ENCODE results near the gene PANK3. TPM values are rescaled to one million over a fixed set of nuclear protein-coding genes. Genes with fewer than 3 reads are reported as not detected.
"Not testable (repeated sequence)": the region's sequence is repeated elsewhere in the genome, so short reads cannot be mapped to it uniquely, and the experiment has no call there.

Gene PANK3
- total and polyA plus RNA-seq, 2 experiments from 2014 or later: 14.5 to 57.7 TPM

DNA sequence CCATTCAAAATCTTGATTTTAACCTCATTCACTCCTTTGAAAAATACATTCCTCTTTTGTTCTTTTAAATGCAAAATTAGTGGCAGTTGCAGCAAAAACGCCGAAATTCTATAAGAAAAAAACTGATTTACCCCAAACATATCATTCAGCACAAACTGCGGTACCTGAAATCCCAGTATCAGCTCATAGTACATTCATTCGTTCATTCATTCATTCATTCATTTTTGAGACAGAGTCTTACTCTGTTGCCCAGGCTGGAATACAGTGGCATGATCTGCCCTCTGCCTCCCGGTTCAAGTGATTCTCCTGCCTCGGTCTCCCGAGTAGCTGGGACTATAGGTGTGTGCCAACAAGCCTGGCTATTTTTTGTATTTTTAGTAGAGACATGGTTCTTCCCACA lies 29.6 kb downstream of the PANK3 start:
- Histone ChIP-seq H3K36me3 (peaks cover 6% of the 10 kb centered on the region), H3K27me3 (no peaks in the 10 kb centered on the region), H3K4me3 (no peak overlapping the region), H3K27ac (no peak overlapping the region), H3K9me3 (ENCODE audit: low read depth) (no peaks in the 10 kb centered on the region), H3K4me1 (ENCODE audit: low read depth) (no peaks in the 10 kb centered on the region)
- DNase-seq (ENCODE audit: low read depth in 1 of 2, low spot score in 1 of 2): no peak
- no peak for TF ChIP-seq CTCF (IDR thresholded peaks at IDR 0.05; ENCODE audit: low read depth, low read length)

DNA sequence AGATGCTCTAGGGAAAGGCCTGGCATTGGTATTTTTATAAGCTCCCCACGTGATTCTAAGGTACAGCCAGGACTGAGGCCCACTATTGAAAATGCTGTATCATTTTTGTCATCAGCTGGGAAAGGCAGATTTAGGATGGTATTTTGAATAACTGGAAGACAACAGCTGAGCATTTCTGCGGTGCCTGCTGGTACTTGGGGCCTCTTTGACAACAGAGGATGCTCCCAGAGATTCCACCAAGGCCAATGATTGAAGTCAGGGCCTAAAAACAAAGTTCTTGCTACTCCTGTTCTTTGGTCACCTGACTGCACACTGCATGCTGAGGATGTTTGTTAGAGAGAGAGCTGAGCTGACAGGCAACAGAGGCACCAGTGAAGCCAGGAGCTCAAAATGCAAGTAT lies 42.0 kb downstream of the PANK3 start:
- Histone ChIP-seq H3K27me3 (peaks cover 7% of the 10 kb centered on the region), H3K36me3 (no peaks in the 10 kb centered on the region), H3K27ac (no peak overlapping the region), H3K4me1 (ENCODE audit: low read depth) (no peaks in the 10 kb centered on the region), H3K4me3 (no peak overlapping the region), H3K9me3 (ENCODE audit: low read depth) (no peaks in the 10 kb centered on the region)
- TF ChIP-seq CTCF (IDR thresholded peaks at IDR 0.05; ENCODE audit: low read depth, low read length): no peak
- DNase-seq (ENCODE audit: low read depth in 1 of 2, low spot score in 1 of 2): no peak

DNA sequence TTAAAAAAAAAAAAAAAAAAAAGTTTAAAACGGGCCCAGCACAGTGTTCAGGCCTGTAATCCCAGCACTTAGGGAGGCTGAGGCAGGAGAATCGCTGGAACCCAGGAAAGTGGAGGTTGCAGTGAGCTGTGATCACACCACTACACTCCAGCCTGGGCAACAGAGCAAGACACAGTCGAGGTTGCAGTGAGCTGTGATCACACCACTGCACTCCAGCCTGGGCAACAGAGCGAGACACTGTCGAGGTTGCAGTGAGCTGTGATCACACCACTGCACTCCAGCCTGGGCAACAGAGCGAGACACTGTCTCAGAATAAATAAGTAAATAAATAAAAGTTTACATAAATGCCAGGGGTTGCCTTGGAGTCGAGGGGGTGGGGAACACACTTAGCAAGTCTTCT lies 44.8 kb downstream of the PANK3 start:
- H3K36me3 ChIP-seq; H3K4me3 ChIP-seq; H3K4me1 ChIP-seq (ENCODE audit: low read depth); H3K9me3 ChIP-seq (ENCODE audit: low read depth); H3K27ac ChIP-seq; DNase-seq (ENCODE audit: low read depth in 1 of 2, low spot score in 1 of 2): not testable (repeated sequence)
- H3K27me3 ChIP-seq: peaks cover 34% of the 10 kb centered on the region

GRCh38 chr5:168531987-168532864 lies 46.9 kb downstream of the PANK3 start:
- no peaks in the 10 kb centered on the region for H3K9me3 ChIP-seq (ENCODE audit: low read depth)
- DNase-seq (ENCODE audit: low read depth in 1 of 2, low spot score in 1 of 2): no peak
- no peaks in the 10 kb centered on the region for H3K4me1 ChIP-seq (ENCODE audit: low read depth)
- H3K27ac ChIP-seq: no peak overlapping the region
- H3K36me3 ChIP-seq: no peaks in the 10 kb centered on the region
- TF ChIP-seq CTCF (IDR thresholded peaks at IDR 0.05; ENCODE audit: low read depth, low read length): no peak
- peaks cover 55% of the 10 kb centered on the region for H3K27me3 ChIP-seq
- H3K4me3 ChIP-seq: no peak overlapping the region

GRCh38 chr5:168531191-168531590 lies 48.0 kb downstream of the PANK3 start:
- Histone ChIP-seq H3K9me3 (ENCODE audit: low read depth) (no peaks in the 10 kb centered on the region), H3K27me3 (peaks cover 58% of the 10 kb centered on the region), H3K4me3 (no peak overlapping the region), H3K27ac (no peak overlapping the region), H3K36me3 (no peaks in the 10 kb centered on the region), H3K4me1 (ENCODE audit: low read depth) (no peaks in the 10 kb centered on the region)
- TF ChIP-seq CTCF (IDR thresholded peaks at IDR 0.05; ENCODE audit: low read depth, low read length): no peak
- DNase-seq (ENCODE audit: low read depth in 1 of 2, low spot score in 1 of 2): no peak

DNA sequence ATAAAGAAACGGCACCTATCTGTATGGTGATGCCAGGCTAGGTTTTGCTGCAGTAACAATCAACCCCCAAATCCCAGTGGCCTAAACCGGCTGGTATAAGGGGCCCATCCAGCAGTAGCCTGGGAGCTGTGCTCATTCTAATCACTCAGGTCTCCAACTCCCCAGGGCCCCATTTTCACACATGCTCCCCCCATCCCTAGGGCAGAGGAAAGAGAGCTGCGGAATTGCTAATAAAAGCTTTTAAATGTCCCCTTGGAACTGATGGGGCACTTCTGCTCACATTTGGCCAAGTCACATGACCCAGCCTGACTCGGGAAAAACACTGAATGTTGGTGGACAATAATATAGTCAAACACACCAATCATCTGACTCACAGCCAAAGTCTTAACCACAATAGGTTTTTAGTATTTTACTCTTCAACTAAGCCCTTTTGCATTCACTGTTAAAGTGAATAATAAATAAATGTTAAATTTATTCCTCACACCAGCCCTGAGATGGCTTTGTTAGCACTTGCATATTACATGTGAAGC lies 48.5 kb downstream of the PANK3 start:
- no peaks in the 10 kb centered on the region for H3K36me3 ChIP-seq
- peaks cover 58% of the 10 kb centered on the region for H3K27me3 ChIP-seq
- no peaks in the 10 kb centered on the region for H3K4me1 ChIP-seq (ENCODE audit: low read depth)
- TF ChIP-seq CTCF (IDR thresholded peaks at IDR 0.05; ENCODE audit: low read depth, low read length): no peak
- no peak overlapping the region for H3K4me3 ChIP-seq
- no peak overlapping the region for H3K27ac ChIP-seq
- DNase-seq (ENCODE audit: low read depth in 1 of 2, low spot score in 1 of 2): no peak
- H3K9me3 ChIP-seq (ENCODE audit: low read depth): no peaks in the 10 kb centered on the region

Measured in cardiac muscle cell (in vitro differentiated cells and primary cell).